SW 1271 (cell line): ENCODE measurements around the gene CHD6.
"Not testable (repeated sequence)": the region's sequence is repeated elsewhere in the genome, so short reads cannot be mapped to it uniquely, and the experiment has no call there.

Source experiments
- DNase-seq, 2 experiments: peaks; one replicate each; lab custom pipeline; 2025; lab: John Stamatoyannopoulos, UW

Gene CHD6

DNA sequence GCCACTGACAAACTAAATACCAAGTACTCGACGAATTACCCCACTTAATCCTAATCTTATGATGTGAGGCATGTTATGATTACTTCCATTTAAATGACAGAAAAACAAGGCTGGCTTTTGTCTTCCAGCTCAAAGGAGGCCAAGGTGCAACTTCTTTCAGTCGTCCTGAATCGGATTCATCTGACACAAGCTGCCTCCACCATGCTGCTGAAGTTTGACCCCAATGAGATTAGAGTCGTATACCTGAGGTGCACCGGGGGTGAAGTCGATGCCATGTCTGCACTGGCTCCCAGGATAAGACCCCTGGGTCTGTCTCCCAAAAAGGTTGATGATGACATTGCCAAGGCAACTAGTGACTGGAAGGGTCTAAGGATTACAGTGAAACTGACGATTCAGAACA lies 71.0 kb downstream of the CHD6 start:
- no peak for DNase-seq

DNA sequence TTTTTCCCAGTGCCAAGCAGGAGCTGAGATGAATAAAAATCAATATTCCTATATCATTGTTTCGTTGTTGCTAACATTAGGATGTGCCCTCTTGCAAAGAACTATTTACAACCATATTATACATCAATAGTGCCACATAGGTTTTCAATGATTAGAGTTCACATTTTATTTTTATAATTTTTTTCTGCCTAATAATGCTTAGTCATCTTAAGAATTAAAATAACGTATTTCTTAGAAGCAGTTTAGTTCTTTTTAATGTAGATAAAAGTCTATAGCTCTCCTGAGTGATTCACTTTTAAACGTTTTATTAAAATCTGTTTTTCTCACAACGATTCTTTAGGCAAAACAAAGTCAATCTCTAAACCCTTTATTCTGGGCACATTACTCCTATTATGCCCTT lies 71.6 kb downstream of the CHD6 start:
- no peak for DNase-seq

DNA sequence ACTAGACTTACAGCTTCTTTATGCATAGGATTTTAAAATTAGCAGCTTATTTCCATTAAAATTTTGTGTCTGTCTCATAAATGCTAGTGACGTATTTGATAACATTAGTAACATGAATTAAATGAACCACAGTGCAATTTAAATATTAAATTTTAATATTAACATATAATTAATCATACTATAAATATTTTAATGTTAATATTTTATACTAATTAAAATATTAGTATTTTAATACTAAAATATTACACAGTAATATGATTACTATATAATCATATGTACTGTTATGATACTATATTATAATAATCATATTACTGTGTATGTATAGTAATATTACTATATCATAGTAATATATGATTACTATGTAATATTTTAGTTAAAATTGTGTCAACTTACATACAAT lies 73.7 kb downstream of the CHD6 start:
- no peak for DNase-seq

GRCh38 chr20:41540918-41541317 lies 77.3 kb downstream of the CHD6 start:
- no peak for DNase-seq

- no peak for DNase-seq
Measured at GRCh38 chr20:41540459-41540858, 77.7 kb downstream of the CHD6 start.

GRCh38 chr20:41538810-41539596 lies 79.2 kb downstream of the CHD6 start:
- no peak for DNase-seq

GRCh38 chr20:41537865-41538264 lies 80.3 kb downstream of the CHD6 start:
- DNase-seq: no peak

GRCh38 chr20:41535551-41535950 lies 82.6 kb downstream of the CHD6 start:
- not testable (repeated sequence) for DNase-seq

- DNase-seq: no peak
Measured at GRCh38 chr20:41534842-41535241, 83.3 kb downstream of the CHD6 start.

DNA sequence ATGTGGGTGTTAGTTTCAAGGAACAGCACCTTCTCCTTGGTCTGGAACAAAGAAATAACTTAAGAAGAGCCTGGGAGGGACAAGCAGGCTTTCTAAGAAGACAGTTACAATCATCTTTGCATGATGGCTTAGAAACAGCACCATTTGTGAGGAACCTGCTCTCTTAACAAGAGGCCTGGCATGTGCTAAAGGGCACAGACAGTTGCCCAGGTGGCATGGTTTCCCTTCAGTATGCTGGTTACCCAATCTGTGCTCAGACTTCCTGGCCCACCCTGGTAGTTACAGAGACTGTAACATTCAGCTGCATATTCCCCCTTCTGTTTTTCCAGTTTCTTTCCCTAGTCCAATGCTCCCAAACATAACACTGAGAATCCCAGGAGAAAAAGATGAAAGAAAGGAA lies 84.0 kb downstream of the CHD6 start:
- no peak for DNase-seq

GRCh38 chr20:41533537-41534136 lies 84.5 kb downstream of the CHD6 start:
- no peak for DNase-seq

- DNase-seq: no peak
Measured at GRCh38 chr20:41532935-41533334, 85.2 kb downstream of the CHD6 start.

DNA sequence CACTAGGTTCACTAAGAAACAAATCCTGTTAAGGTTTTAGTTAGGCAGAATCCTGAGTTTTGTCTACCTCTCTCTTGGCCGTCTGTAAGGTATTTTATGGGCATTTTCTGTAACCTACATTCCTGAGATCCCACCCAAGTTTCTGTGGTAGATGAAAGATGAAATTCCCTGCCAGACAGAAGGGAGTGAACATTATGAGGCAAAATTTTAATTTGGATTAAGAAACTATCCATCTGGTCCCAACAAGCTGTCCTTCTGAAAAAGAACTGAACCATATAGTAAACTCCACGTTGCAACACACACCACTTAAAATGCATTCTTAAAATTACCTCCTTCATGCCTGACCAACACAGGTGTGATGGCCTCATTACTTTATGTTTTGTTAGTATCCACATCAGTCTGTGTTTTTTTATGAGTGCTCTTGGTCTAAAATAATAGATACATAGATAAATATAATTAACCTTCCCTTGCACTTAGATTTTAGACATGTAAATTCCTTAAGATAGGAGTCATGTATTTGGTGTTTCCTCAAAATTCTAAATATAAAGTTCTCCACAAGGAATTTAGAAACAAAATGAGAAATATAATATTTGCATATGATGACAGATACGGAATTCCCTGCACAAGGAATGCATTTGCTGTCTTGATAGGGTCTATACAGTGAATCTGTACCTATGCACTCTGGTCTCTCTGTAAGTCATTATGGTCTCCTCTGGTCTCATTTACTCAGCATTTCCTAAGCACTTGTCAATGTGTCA lies 86.5 kb downstream of the CHD6 start:
- DNase-seq: no peak

DNA sequence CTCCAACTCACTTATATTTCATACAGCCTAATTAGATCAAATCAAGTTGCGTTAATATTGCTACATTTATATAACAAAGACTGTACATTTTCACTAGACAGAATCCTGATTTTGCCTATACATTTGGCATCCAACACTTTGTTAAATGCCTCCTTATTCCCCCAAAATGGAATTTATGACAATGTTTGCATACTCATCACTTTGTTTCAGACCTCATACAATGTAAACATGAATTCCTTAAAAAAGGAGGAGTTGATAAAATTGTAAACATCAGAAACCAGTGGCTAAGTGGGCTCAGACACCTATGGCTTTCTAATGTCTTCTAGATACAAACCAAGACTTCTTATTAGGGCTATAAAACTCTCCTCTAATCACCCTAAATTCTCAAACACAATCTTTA lies 87.3 kb downstream of the CHD6 start:
- DNase-seq: no peak

- DNase-seq: no peak
Measured at GRCh38 chr20:41526327-41526726, 91.8 kb downstream of the CHD6 start.

DNA sequence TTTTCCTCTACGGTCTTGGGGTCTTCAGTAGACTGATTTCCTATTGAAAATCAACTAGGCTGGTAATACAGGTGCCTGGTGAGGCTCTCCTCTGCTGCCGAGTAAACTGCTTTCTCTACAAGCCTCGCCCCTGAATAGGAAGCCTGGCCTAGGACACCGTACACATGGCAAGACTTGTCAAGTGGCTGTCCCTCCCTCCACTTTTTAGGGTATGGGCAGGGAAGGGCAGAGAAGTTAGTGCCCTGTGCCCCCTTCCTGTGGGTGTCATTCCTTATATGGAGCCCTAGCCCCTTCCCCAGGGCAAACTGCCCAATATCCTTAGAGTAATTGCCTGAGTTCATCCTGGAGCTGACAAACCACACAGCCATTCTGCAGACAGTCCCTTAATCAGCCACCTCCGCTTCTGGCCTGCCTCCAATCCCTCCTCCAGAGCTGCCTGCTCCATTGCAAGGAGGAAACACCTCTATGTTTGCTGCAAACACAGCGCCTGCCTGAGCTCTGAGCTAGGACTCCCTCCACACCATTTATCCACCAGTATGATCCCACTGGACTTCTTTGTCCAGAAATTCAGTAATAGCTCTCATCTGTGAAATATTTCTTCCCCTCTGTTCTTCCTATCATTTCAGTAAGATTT lies 93.1 kb downstream of the CHD6 start:
- no peak for DNase-seq

GRCh38 chr20:41523857-41524256 lies 94.3 kb downstream of the CHD6 start:
- DNase-seq: no peak

DNA sequence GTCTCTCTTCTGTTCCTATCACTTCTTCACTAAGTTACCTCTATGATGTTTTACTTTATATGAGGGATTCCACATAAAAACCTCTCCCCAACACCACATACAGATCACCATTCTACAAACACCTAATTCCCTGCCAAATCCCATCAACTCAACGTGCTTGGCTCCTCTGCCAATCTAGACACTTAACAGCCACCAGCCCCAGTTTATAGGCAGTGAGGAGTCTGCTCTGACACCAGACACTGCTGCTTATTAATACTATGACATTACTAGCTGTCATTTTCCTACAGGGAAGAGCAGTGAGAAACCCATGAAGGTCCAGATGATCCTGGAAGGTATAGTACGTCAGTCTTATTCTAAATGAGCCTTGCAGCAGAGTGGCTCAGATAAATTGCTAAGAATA lies 104.3 kb downstream of the CHD6 start:
- DNase-seq: no peak

DNA sequence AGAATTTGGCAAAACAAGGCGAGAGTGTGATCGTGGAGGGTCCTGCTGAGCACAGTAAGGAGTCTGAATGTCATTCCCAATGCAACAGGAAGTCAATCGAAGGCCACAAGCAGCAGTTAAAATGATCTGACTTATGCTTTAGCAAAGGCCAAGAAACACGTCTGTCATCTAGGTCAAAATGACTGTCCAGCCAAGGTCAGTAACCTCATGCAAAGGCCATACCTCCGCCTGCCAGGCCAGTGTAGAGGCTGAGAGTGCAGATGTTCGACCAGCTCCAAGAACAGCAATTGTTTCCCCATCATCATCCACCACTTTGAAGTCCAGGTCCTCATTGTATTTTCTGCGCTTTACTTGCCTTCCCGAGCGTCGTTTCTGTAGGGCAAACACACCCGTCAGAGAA lies 105.6 kb downstream of the CHD6 start:
- no peak for DNase-seq

- DNase-seq: no peak
Measured at GRCh38 chr20:41510847-41511450, 107.2 kb downstream of the CHD6 start.

DNA sequence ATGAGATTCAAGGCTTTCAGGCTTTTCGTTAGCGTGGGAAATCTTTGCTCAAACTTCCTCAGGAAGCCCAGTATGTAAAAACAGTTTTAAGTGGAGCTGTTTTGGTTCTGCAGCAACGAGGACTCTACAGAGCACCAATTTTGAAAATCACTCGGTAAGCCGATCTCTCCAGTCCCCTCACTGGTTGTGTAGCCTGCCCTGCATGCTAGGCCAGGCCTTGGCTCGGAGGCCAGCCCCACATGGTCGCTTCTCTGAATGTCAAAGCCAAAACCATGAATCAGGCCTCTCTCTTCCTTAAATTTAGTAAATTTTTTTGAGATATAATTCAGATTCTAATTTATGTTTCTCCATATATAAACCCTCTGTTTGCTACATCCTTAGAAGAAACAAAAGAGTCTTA lies 108.0 kb downstream of the CHD6 start:
- no peak for DNase-seq
